Activated CD8-positive, alpha-beta memory T cell treated with anti-CD3 and anti-CD28 coated beads, Interleukin-2, amount 50 U/mL, for 48 hours (primary cell): ENCODE measurements around the gene CDC23.

Experiments
- DNase-seq: peaks from one replicate; pipeline ENCODE4 v3.0.0-alpha.2; 2020

Gene CDC23

DNA sequence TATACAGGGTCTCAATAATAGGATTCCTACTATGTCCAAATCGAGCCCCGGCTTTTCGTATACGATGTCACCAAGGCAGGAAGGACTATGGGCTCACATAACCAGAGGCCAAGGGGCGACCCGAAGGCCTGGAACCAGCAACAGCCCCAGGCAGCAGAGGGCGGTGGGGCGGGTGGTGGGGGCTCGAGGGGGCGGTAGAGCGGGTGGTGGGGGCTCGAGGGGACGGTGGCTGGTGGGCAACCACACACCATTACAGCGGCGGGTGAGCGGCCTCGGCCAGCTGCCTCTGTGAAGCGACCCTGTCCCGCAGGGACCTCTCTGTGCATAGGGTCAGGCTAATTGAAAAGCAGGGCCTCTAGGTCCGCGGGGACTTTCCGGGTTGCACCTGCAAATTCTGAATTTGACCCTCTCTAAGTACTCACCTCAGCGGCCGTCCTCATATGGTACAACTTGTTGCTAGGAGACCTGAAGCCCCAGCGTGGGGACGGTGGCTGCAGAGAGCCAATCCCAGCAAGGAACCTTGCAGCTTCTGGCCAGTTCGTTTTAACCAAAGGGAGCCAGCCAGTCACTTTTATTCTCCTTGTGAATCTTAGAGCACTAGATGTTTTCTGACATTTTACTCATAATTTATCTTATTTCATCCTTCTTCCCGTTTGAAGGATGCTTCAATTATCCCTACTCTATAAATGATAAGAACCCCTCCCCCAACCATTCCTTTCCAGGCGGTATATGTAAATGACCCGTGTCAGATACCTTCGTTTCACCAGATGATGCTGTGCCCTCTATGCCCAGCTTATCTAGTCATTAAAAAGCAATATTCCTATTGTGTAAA, 74.0 kb downstream of the CDC23 start, which contains the start of gene NME5:
Gene NME5 (minus strand): TSS at position 480 of the 832 bp plus-strand sequence. CDS start 648 bp downstream, outside the sequence.
- DNase-seq, result no peak
